ENCODE results near the gene AS3MT. TPM values are rescaled to one million over a fixed set of nuclear protein-coding genes. Genes with fewer than 3 reads are reported as not detected.

Gene AS3MT
- total RNA-seq, 1 donor from 2014 or later, result 20.2 TPM

GRCh38 chr10:102930720-102931119 lies 61.5 kb downstream of the AS3MT start:
- Mint-ChIP-seq H3K4me1 (ENCODE audit: low read depth) (no peaks in the 10 kb centered on the region), H3K36me3 (ENCODE audit: insufficient read depth) (peaks cover 11% of the 10 kb centered on the region), H3K27me3 (no peaks in the 10 kb centered on the region), H3K4me3 (ENCODE audit: low read depth) (no peak overlapping the region), H3K27ac (no peak overlapping the region), H3K9me3 (ENCODE audit: low read depth) (peaks cover 6% of the 10 kb centered on the region)
- no peak for TF ChIP-seq CTCF (IDR thresholded peaks at IDR 0.05; ENCODE audit: unreplicated experiment)
- DNase-seq (ENCODE audit: low spot score, unreplicated experiment), result no peak

GRCh38 chr10:102931643-102932042 lies 62.4 kb downstream of the AS3MT start:
- no peak overlapping the region for H3K4me3 Mint-ChIP-seq (ENCODE audit: low read depth)
- H3K9me3 Mint-ChIP-seq (ENCODE audit: low read depth), result peaks cover 6% of the 10 kb centered on the region
- H3K27me3 Mint-ChIP-seq, result no peaks in the 10 kb centered on the region
- H3K36me3 Mint-ChIP-seq (ENCODE audit: insufficient read depth), result peaks cover 11% of the 10 kb centered on the region
- TF ChIP-seq CTCF (IDR thresholded peaks at IDR 0.05; ENCODE audit: unreplicated experiment), result no peak
- DNase-seq (ENCODE audit: low spot score, unreplicated experiment), result no peak
- H3K4me1 Mint-ChIP-seq (ENCODE audit: low read depth), result peaks cover 3% of the 10 kb centered on the region
- no peak overlapping the region for H3K27ac Mint-ChIP-seq

GRCh38 chr10:102935505-102935904 lies 66.2 kb downstream of the AS3MT start:
- no peak for TF ChIP-seq CTCF (IDR thresholded peaks at IDR 0.05; ENCODE audit: unreplicated experiment)
- DNase-seq (ENCODE audit: low spot score, unreplicated experiment), result no peak

GRCh38 chr10:102935939-102936605 lies 66.8 kb downstream of the AS3MT start:
- Mint-ChIP-seq H3K4me1 (ENCODE audit: low read depth) (peaks cover 8% of the 10 kb centered on the region), H3K9me3 (ENCODE audit: low read depth) (no peaks in the 10 kb centered on the region), H3K27ac (no peak overlapping the region), H3K4me3 (ENCODE audit: low read depth) (no peak overlapping the region), H3K27me3 (no peaks in the 10 kb centered on the region), H3K36me3 (ENCODE audit: insufficient read depth) (peaks cover 3% of the 10 kb centered on the region)
- TF ChIP-seq CTCF (IDR thresholded peaks at IDR 0.05; ENCODE audit: unreplicated experiment), result no peak
- DNase-seq (ENCODE audit: low spot score, unreplicated experiment), result no peak

More at GRCh38 chr10:102935505-102935904, 66.2 kb downstream of the AS3MT start:
- Mint-ChIP-seq H3K4me1 (ENCODE audit: low read depth) (peaks cover 8% of the 10 kb centered on the region), H3K4me3 (ENCODE audit: low read depth) (no peak overlapping the region), H3K36me3 (ENCODE audit: insufficient read depth) (peaks cover 9% of the 10 kb centered on the region), H3K9me3 (ENCODE audit: low read depth) (peaks cover 6% of the 10 kb centered on the region), H3K27me3 (no peaks in the 10 kb centered on the region), H3K27ac (no peak overlapping the region)

- peaks cover 26% of the 10 kb centered on the region for H3K4me1 Mint-ChIP-seq (ENCODE audit: low read depth)
- H3K9me3 Mint-ChIP-seq (ENCODE audit: low read depth), result no peaks in the 10 kb centered on the region
- DNase-seq (ENCODE audit: low spot score, unreplicated experiment), result no peak
- H3K4me3 Mint-ChIP-seq (ENCODE audit: low read depth), result no peak overlapping the region
- TF ChIP-seq CTCF (IDR thresholded peaks at IDR 0.05; ENCODE audit: unreplicated experiment), result no peak
- no peaks in the 10 kb centered on the region for H3K27me3 Mint-ChIP-seq
- H3K36me3 Mint-ChIP-seq (ENCODE audit: insufficient read depth), result no peaks in the 10 kb centered on the region
- H3K27ac Mint-ChIP-seq, result peak overlapping the region; percentile 21
These were observed 72.1 kb downstream of the AS3MT start for GRCh38 chr10:102941401-102941800.

All from progenitor cell of endocrine pancreas (in vitro differentiated cells).